Endodermal cell (in vitro differentiated cells): Measurements from ENCODE around the gene PPIB. TPM values are rescaled to one million over a fixed set of nuclear protein-coding genes. Genes with fewer than 3 reads are reported as not detected.
A peak's percentile ranks its signal among the peaks of the same experiment; 100 is the strongest.

ENCODE experiments used
- DNase-seq: peaks from one replicate; pipeline ENCODE4 v3.0.0-alpha.2; 2017
- H3K27ac ChIP-seq: 2 replicates; pipeline ENCODE4 v1.5.1; 2013; ENCODE audit warnings: mild to moderate bottlenecking, low read depth, low read length, moderate library complexity
- H3K27me3 ChIP-seq: 2 replicates; pipeline ENCODE4 v1.6.1; 2013; ENCODE audit warnings: mild to moderate bottlenecking, low read length, moderate library complexity; ENCODE audit not compliant: insufficient read depth, control insufficient read depth, poor library complexity, severe bottlenecking
- H3K36me3 ChIP-seq: 2 replicates; pipeline ENCODE4 v1.7.0; 2013; ENCODE audit warnings: mild to moderate bottlenecking, low read length, moderate library complexity; ENCODE audit not compliant: control insufficient read depth, insufficient read depth
- H3K4me1 ChIP-seq: one replicate; pipeline ENCODE4 v1.7.0; 2013; ENCODE audit warnings: low read length; ENCODE audit not compliant: control insufficient read depth, insufficient read depth
- H3K4me3 ChIP-seq: 2 replicates; pipeline ENCODE4 v1.5.1; 2013; ENCODE audit warnings: mild to moderate bottlenecking, low read length, moderate library complexity
- H3K9ac ChIP-seq: 2 replicates; pipeline ENCODE4 v1.6.1; 2013; ENCODE audit warnings: mild to moderate bottlenecking, low read length, moderate library complexity; ENCODE audit not compliant: poor library complexity, severe bottlenecking; ENCODE audit errors: extremely low read depth
- H3K9me3 ChIP-seq: 2 replicates; pipeline ENCODE4 v1.6.1; 2013; ENCODE audit warnings: mild to moderate bottlenecking, low read length, moderate library complexity; ENCODE audit not compliant: control insufficient read depth
- H3K27ac Mint-ChIP-seq: 2 replicates; pipeline ENCODE4 v1.8.0; 2020; ENCODE audit warnings: mixed read lengths
- H3K27me3 Mint-ChIP-seq: 2 replicates; pipeline ENCODE4 v1.8.0; 2021; ENCODE audit warnings: mild to moderate bottlenecking, mixed read lengths; ENCODE audit not compliant: insufficient read depth
- H3K36me3 Mint-ChIP-seq: 2 replicates; pipeline ENCODE4 v1.8.0; 2020; ENCODE audit warnings: low read depth, mixed read lengths
- H3K4me1 Mint-ChIP-seq: 2 replicates; pipeline ENCODE4 v1.8.0; 2020; ENCODE audit warnings: mixed read lengths
- H3K4me3 Mint-ChIP-seq: 2 replicates; pipeline ENCODE4 v1.8.0; 2020; ENCODE audit warnings: mild to moderate bottlenecking, moderate library complexity, mixed read lengths
- H3K9me3 Mint-ChIP-seq: 2 replicates; pipeline ENCODE4 v1.8.0; 2020; ENCODE audit warnings: mild to moderate bottlenecking, mixed read lengths
- CTCF ChIP-seq: fragments of 200-600 bp; sonication (generic); conservative IDR thresholded peaks from 2 replicates; pipeline ENCODE4 v1.5.0; 2021; ENCODE audit warnings: antibody characterized with exemption, mild to moderate bottlenecking
- WGBS, 2 experiments: methylation state at CpG; one replicate each; pipeline versions ENCODE4 v1.1.5 to v1.1.7; 2013; ENCODE audit warnings: missing lambda C conversion rate in 2 of 2, mixed read lengths in 1 of 2; ENCODE audit not compliant: insufficient coverage in 1 of 2, insufficient read length in 1 of 2; 5-methylcytosine and 5-hydroxymethylcytosine counted together
- total RNA-seq, 2 donors: library from RNA; stranded (reverse); fragmentation: NEBNext Ultra II Directional in 1 of 2; extraction: Animal tissue kit (Norgen Biotek cat#: 25700) in 1 of 2; gene quantifications; 2 replicates in 1 of 2; 3 replicates in 1 of 2; pipeline ENCODE4 v1.2.1, GENCODE V29; 2021

The PPIB gene
- total RNA-seq, 2 donors from 2014 or later, result 551 to 652 TPM

- 0 to 2% methylated on average over 9 to 21 of the region's 21 CpGs for WGBS, 2 experiments
- H3K9me3 Mint-ChIP-seq, result no peaks in the 10 kb centered on the region
These were observed 349 bp downstream of the PPIB start for GRCh38 chr15:64162478-64162868.

GRCh38 chr15:64161688-64162477 lies 939 bp downstream of the PPIB start:
- Histone ChIP-seq H3K27me3 (no peaks in the 10 kb centered on the region), H3K4me1 (peaks cover 13% of the 10 kb centered on the region), H3K4me3 (peak overlapping the region; percentile 92), H3K27ac (no peak overlapping the region), H3K9me3 (no peaks in the 10 kb centered on the region), H3K36me3 (peaks cover 36% of the 10 kb centered on the region), H3K9ac (peak overlapping the region; percentile 77)
- peak overlapping the region; percentile 77 for H3K27ac Mint-ChIP-seq
- peak overlapping the region; percentile 83 for H3K4me3 Mint-ChIP-seq
- TF ChIP-seq CTCF, result no peak
- H3K36me3 Mint-ChIP-seq, result peaks cover 41% of the 10 kb centered on the region
- H3K27me3 Mint-ChIP-seq, result no peaks in the 10 kb centered on the region
- no peaks in the 10 kb centered on the region for H3K9me3 Mint-ChIP-seq
- H3K4me1 Mint-ChIP-seq, result peaks cover 43% of the 10 kb centered on the region
- 75 to 87% methylated on average over 7 to 12 of the region's 12 CpGs for WGBS, 2 experiments
- DNase-seq, result no peak

More at GRCh38 chr15:64162478-64162868, 349 bp downstream of the PPIB start:
- TF ChIP-seq CTCF, result no peak
- H3K4me3 ChIP-seq, result peak overlapping the region; percentile 92
- H3K36me3 Mint-ChIP-seq, result peaks cover 35% of the 10 kb centered on the region
- DNase-seq, result no peak
- peaks cover 48% of the 10 kb centered on the region for H3K4me1 Mint-ChIP-seq
- H3K27me3 ChIP-seq, result no peaks in the 10 kb centered on the region
- peak overlapping the region; percentile 83 for H3K4me3 Mint-ChIP-seq
- peak overlapping the region; percentile 82 for H3K27ac ChIP-seq
- no peaks in the 10 kb centered on the region for H3K9me3 ChIP-seq
- H3K27ac Mint-ChIP-seq, result peak overlapping the region; percentile 94
- no peaks in the 10 kb centered on the region for H3K27me3 Mint-ChIP-seq
- H3K4me1 ChIP-seq, result peaks cover 13% of the 10 kb centered on the region
- peaks cover 30% of the 10 kb centered on the region for H3K36me3 ChIP-seq
- H3K9ac ChIP-seq, result peak overlapping the region; percentile 77

GRCh38 chr15:64158363-64159134 lies 4.3 kb downstream of the PPIB start:
- Histone ChIP-seq H3K36me3 (peaks cover 53% of the 10 kb centered on the region), H3K9ac (no peak overlapping the region), H3K4me3 (no peak overlapping the region), H3K27ac (no peak overlapping the region), H3K4me1 (peaks cover 8% of the 10 kb centered on the region), H3K27me3 (no peaks in the 10 kb centered on the region), H3K9me3 (no peaks in the 10 kb centered on the region)
- H3K4me3 Mint-ChIP-seq, result no peak overlapping the region
- H3K9me3 Mint-ChIP-seq, result no peaks in the 10 kb centered on the region
- peaks cover 17% of the 10 kb centered on the region for H3K4me1 Mint-ChIP-seq
- WGBS, 2 experiments, result 96 to 97% methylated on average over 10 to 11 of the region's 11 CpGs
- TF ChIP-seq CTCF, result no peak
- H3K36me3 Mint-ChIP-seq, result peaks cover 61% of the 10 kb centered on the region
- peak overlapping the region; percentile 9 for H3K27ac Mint-ChIP-seq
- DNase-seq, result no peak
- H3K27me3 Mint-ChIP-seq, result peaks cover 2% of the 10 kb centered on the region
